CD1c-positive myeloid dendritic cell (primary cell): Measurements from ENCODE around the gene FOXK2.

ENCODE experiments used
- DNase-seq: peaks from one replicate; pipeline ENCODE4 v3.0.0-alpha.2; 2016; ENCODE audit errors: extremely low spot score

Gene FOXK2

GRCh38 chr17:82589851-82590180 is 70.3 kb downstream of the FOXK2 start:
- DNase-seq, result no peak

- no peak for DNase-seq
These were observed 70.7 kb downstream of the FOXK2 start for GRCh38 chr17:82590216-82590615.

- DNase-seq, result no peak
These were observed 71.5 kb downstream of the FOXK2 start for GRCh38 chr17:82590881-82591539.

DNA sequence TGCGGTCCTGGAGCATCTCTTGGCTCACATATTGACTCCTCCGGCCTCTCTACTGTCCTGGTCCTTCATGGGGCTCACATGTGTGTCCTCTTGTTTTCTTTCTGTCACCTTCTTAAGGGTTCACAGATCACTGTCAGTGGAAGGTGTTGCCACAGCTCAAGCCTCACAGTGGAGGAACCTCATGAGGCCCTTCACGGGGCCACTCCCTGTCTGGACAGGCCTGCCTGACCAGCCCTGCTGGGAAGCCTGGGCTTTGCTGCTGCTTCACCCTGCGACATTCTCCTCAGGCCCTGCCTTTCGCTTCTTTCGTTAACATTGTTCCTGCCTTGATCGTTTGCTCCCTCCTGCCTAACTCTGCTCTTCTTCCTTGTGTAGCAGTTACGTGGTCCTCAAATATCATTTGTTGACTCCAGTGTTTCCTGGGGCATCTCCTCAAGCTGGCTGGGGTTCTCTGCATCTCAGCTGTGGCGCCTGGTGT is 72.8 kb downstream of the FOXK2 start:
- DNase-seq, result peak; percentile 13

DNA sequence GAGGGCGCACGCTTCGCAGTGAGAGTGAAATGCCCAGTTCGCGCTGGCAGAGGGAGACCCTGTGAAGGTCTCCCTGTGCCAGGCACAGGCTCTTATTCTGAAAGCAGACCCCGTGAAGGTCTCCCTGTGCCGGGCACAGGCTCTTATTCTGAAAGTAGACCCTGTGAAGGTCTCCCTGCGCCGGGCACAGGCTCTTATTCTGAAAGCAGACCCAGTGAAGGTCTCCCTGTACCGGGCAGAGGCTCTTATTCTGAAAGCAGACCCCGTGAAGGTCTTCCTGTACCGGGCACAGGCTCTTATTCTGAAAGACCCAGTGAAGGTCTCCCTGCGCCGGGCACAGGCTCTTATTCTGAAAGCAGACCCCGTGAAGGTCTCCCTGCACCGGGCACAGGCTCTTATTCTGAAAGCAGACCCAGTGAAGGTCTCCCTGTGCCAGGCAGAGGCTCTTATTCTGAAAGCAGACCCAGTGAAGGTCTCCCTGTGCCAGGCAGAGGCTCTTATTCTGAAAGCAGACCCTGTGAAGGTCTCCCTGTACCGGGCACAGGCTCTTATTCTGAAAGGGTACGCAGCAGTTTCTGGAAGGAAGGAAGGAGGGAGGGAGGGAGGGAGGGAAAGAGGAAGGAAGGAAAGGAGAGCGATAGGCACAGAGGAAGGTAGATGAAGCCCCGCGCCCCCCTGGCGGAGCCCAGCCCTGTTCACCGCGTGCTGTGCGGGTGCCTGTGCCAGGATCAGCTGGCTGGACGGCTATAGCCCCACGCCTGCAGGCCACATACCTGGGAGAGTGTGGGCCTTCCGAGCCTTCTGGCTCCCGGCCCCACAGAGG is 73.4 kb downstream of the FOXK2 start:
- peak; percentile 45 for DNase-seq

- no peak for DNase-seq
These were observed 74.1 kb downstream of the FOXK2 start for GRCh38 chr17:82593590-82594087.

- no peak for DNase-seq
These were observed 75.0 kb downstream of the FOXK2 start for GRCh38 chr17:82594571-82594970.

DNA sequence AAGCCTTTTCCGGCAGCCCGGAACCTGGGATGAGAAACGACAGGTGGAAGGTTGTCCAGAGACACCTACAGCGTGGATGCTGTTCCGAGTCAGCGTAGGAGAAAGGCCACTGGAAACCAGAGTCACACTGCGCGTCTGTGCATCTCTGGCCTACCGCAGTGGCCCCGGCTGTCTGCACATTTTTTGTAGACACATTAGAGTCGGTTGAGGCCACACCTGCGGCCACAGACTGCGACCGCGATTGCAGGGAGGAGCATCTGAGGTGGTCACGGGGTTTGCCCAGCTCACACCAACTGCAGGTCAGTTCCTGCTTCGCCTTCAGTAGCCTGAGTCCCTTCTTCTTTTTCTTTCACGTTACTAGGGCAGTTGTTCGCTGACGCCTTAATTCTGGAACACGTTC is 76.4 kb downstream of the FOXK2 start:
- DNase-seq, result no peak

- no peak for DNase-seq
These were observed 76.8 kb downstream of the FOXK2 start for GRCh38 chr17:82596296-82596695.

DNA sequence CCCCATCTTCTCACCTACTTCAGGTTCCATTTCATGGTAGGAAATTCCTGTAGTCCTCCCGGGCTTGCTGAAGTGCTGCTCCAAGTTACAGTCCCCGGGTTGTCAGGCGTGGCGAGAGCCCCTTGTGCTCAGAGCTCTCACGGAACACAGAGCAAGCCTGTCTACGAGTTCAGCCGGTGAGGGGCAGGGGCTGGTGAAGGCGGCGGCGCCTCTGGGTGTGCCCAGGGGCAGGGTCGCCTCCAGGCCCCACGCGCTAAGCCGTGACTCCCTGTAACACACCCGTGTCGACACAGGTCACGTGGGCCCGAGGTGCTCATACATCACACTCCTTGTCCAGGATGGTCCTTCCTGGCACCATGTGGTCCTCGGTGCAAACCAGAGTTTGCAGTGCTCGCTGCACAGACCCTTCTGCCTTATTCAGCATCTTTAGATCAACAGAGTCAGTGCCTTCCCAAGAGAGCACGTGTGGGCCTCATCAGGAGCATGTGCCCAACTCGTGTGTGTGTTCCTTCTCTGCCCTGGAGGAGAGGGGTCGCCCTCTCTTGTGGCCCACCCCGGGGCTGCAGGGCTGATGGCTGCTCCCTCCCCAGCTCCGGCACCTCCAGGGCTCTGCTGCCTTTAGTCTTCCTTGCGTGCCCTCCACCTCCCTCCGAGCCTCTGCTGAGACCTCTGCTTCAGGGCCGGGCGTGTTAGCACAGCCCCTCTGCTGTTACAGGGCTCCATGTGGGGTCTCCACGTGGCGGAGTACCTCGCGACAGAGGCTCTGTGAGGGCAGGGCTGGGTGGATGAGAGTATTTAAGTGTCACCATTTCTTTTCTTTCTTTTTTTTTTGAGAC is 77.5 kb downstream of the FOXK2 start:
- DNase-seq, result no peak

DNA sequence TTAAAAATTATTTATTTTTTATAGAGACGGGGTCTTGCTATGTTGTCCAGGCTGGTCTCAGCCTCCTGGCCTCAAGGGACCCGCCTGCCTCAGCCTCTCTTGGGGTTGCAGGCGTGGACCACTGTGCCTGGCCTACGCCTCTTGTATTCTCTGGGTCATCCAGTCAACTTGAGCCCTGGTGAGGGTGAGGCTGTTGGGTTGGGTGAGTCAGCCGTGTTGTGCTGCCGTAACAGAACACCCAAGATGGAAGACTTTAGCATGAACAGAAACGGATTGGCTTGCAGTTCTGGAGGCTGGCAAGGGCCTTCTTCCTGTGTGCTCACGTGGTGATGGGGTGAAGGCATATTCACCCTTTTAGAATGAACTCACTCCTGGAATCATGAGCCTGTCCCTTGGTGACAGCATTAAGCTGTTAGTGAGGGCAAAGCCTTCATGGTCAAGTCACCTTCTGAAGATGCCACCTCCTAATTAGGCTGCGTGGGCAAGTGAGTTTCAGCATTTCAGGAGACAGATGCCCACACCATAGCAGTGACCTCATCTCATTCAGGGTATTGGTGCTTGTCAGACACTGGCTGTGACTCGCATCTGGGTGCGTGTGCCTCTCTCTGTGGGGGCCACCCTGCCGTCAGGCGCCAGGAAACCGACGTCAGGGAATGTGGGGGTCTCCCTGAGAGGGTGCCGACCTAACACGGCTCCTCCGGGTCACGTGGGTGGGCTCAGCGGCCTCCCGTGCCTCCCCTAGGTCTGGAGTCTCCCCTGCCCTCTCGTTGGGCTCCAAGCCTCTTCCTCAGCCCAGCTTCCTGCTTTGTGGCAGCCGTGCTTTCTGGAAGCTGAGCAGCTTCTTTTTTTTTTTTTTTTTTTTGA is 79.0 kb downstream of the FOXK2 start:
- peak; percentile 61 for DNase-seq

GRCh38 chr17:82599674-82600661 is 80.4 kb downstream of the FOXK2 start:
- no peak for DNase-seq

GRCh38 chr17:82600731-82601446 is 81.4 kb downstream of the FOXK2 start:
- no peak for DNase-seq

- DNase-seq, result no peak
These were observed 82.0 kb downstream of the FOXK2 start for GRCh38 chr17:82601447-82602000.

DNA sequence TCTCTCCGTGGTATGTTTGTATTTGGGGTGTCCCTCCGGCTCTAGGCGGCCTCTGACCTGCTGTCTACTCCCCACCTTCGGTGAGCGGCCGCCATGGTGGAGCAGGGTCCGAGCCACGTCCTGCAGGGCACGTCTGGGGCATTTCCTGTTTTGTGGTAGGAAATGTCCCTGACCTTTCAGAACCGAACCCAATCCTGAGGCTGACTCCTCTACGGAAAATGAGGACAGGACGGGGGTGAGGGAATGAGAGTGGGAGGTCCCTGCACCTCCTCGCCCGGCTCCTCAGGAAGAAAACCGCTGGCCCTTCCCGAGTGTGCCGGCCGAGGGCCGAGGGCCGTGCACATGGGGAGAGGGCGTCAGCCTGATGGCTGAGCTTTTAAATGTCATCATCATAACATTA is 83.0 kb downstream of the FOXK2 start:
- no peak for DNase-seq

- DNase-seq, result no peak
These were observed 83.6 kb downstream of the FOXK2 start for GRCh38 chr17:82602986-82603710.

GRCh38 chr17:82603981-82604448 is 84.5 kb downstream of the FOXK2 start:
- peak; percentile 94 for DNase-seq

DNA sequence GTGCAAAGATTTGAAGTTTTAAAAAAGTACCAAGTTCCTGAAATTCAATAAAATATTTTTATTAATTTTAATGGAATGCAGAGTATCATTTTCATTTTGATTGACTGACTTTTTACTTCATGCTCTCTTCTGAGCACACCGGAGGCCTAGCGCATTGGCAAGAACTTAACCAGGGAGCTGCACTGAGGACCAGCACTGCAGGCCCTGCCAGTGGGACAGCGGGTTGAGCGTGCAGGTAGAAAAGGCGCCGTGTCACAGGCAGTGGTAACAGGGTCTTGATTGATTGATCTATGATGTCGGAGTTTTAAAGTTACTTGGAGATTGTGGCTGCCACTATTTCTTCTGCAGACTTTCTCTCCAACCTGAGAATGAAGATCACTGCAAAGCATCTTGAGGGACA is 85.0 kb downstream of the FOXK2 start:
- no peak for DNase-seq
